HFF-Myc (cell line): ENCODE results near the gene GRIN3B.
A peak's percentile ranks its signal among the peaks of the same experiment; 100 is the strongest.

Experiments used
- DNase-seq: peaks from one replicate; pipeline ENCODE4 v3.0.0-alpha.2; 2011; ENCODE audit warnings: low read depth; ENCODE audit errors: extremely low read depth
- H3K4me3 ChIP-seq: replicated peaks from 2 replicates; pipeline ENCODE4 v1.5.1; 2011; ENCODE audit warnings: low read depth, mild to moderate bottlenecking, control low read depth, low read length
- TF ChIP-seq, protein P1 (sequence below): IDR thresholded peaks from 2 replicates; pipeline ENCODE4 v1.5.1; 2012; ENCODE audit warnings: mild to moderate bottlenecking, low read depth, low read length, control low read depth; ENCODE audit errors: missing control alignments

The GRIN3B gene

DNA sequence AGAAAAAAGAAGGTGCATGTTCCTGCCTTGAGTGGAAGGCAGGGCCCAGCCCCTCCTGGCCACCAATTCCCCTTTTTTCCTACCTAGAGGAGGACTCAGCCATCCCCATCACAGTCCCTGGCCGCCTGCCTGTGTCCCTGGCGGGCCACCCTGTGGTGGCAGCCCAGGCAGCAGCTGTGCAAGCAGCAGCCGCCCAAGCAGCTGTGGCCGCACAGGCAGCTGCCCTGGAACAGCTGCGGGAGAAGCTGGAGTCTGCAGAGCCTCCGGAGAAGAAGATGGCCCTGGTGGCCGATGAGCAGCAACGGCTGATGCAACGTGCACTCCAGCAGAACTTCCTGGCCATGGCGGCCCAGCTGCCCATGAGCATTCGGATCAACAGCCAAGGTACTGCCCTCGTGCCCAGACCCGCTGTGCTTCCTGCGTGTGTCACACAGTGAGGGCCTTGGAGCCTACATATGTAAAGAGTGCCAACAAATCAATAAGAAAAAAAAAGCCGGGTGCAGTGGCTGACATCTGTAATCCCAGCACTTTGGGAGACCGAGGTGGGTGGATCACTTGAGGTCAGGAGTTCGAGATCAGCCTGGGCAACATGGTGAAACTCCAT is 33.6 kb upstream of the GRIN3B start:
- DNase-seq = no peak
- TF ChIP-seq, protein P1, sequence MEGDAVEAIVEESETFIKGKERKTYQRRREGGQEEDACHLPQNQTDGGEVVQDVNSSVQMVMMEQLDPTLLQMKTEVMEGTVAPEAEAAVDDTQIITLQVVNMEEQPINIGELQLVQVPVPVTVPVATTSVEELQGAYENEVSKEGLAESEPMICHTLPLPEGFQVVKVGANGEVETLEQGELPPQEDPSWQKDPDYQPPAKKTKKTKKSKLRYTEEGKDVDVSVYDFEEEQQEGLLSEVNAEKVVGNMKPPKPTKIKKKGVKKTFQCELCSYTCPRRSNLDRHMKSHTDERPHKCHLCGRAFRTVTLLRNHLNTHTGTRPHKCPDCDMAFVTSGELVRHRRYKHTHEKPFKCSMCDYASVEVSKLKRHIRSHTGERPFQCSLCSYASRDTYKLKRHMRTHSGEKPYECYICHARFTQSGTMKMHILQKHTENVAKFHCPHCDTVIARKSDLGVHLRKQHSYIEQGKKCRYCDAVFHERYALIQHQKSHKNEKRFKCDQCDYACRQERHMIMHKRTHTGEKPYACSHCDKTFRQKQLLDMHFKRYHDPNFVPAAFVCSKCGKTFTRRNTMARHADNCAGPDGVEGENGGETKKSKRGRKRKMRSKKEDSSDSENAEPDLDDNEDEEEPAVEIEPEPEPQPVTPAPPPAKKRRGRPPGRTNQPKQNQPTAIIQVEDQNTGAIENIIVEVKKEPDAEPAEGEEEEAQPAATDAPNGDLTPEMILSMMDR = no peak
- no peak overlapping the region for H3K4me3 ChIP-seq

DNA sequence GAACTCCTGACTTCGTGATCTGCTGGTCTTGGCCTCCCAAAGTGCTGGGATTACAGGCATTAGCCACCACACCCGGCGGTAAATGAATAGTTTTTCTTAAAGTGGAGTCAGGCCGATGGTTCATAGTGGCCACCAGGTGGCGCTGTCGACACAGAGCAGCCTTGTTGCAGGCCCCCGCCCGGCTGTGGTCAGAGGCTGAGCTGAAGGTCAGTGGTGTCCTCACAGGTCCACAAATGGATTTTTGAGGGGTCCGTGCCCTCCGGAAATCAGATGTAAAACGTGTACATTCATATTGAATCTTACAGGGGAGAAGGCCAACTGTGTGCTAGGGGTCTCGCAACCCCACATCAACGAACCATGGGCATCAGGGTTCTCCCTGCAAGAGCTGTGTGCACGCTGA is 29.5 kb upstream of the GRIN3B start:
- DNase-seq = no peak
- TF ChIP-seq, protein P1 = peak; percentile 66
- no peak overlapping the region for H3K4me3 ChIP-seq

DNA sequence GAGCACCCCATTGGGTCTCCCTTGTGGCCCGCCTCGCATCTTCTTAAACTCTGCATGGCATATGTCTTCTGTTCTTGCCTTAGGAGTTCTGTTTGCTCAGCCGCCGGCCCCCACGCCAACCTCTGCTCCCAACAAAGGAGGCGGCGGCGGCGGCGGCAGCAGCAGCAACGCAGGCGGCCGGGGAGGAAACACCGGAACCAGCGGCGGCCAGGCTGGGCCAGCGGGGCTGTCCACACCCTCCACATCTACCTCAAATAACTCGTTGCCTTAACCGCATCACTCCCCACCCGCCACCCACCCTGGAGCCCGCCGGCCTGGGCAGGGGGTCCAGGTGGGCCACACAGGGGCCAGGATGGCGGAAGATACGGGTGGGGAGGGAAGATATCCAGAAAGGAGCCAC is 28.4 kb upstream of the GRIN3B start:
- TF ChIP-seq, protein P1 = no peak
- DNase-seq = no peak
- H3K4me3 ChIP-seq = no peak overlapping the region

DNA sequence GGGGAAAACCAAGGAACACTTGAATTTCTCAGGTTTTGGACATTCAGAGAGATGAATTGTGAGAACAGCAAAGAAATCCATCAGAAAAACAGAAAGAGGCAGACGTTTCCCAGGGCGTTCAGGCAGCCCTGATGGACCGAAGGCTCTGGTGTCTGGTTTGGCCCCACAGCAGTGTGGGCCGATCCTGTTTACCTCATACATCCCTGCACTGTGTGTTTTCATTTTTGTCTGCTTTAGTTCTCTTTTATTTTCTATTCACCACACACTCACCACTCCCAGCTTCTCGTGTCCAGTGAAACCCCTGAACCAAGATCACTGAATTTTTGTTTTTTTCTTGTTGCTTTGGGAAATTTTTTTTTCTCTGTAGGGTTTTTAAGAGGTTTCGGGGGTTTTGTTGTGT is 27.9 kb upstream of the GRIN3B start:
- no peak for DNase-seq
- H3K4me3 ChIP-seq = no peak overlapping the region
- TF ChIP-seq, protein P1 = no peak

DNA sequence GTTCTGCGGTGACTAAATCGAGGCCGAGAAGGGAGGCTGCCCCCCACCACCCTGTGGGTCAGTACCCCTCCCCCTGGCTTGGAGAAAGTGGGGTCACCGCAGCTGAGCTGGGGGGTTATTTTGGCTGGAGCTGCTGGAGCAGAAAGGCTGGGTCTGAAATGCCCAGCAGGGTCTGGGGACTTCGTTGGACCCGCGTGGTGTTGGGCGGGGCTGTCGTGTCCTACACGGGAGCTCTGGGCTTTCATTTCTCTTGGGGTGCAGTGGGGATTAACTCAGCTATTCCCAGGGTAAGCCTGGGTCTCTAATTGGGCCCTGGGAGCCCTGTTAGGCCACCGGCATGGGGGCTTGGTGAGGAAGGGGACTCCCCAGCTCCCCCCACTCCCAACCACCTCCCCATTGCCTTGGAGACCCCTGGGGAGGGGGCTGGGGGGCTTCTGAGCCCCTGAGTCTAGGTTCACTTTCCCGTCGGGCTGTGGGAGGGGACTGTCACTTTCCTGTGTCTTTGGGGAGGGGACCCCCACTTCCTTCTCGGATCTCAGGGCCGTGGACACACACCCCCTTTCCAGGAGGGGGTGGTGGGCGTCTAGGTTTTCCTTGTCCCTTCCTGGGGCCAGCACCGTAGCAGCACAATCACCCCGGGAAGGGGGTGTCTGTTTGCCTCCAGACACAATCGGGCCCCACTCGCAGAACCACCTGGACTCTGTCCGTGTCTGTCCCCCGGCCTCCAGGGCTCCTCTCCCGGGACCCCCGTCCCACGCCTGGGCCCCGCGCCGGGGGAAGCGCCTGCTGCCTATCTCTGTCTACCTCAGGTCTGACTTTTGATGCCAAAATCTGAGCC is 26.3 kb upstream of the GRIN3B start:
- no peak overlapping the region for H3K4me3 ChIP-seq

DNA sequence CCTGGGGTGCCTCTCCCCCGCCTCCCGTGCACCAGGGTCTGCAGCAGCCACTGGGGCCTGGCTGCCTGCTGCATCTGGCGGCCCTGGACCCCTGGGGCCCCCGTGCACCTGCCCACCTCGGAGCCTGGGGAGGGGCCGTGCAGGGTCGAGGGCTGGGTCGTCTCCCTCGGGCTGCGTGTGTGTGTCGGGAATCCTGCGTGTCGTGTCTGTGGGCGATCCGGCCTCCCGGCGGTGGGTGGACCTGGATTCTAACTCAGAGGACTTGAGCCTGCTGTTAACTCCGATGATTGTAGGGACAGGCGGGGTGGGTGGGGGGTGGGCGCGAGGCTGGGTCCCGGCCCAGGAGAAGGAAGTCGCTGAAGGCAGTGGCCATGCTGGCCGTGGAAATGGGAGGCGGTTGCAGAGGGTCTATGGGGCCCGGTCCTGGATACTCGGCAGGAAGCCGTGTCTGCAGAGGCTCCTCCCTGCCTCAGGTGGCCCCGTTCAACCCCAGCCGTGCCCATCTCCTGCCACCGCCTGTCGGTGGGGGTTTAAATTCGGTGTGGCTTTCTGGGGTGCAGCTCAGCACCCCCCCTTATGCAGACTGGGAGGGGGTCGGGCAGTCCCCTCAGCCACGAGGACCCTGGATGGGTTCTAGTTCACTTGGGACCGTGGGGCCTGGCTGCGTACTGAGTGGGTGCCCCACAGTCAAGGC is 25.5 kb upstream of the GRIN3B start:
- no peak for DNase-seq
- H3K4me3 ChIP-seq = no peak overlapping the region
- TF ChIP-seq, protein P1 = no peak

More for the DNA sequence above, 26.3 kb upstream of the GRIN3B start:
- TF ChIP-seq, protein P1 = no peak
- DNase-seq = no peak
